ENCODE data around the gene ZNF184. TPM values are rescaled to one million over a fixed set of nuclear protein-coding genes. Genes with fewer than 3 reads are reported as not detected.

ZNF184 gene
- total and polyA plus RNA-seq, 9 of the 15 experiments (the other 6 are each of a cell fraction or from before 2014, with no cell fraction given), result 7.6 to 22.2 (median 12.8) TPM

GRCh38 chr6:27502508-27503435 is 29.9 kb upstream of the ZNF184 start (continued):
- TF ChIP-seq NFIX (CRISPR knock-in tag; IDR thresholded peaks at IDR 0.05; ENCODE audit: low read depth) (no peak), ZNF316 (IDR thresholded peaks at IDR 0.05) (peak; percentile 50; the same call in 1 of the 2 replicates), SAFB2 (IDR thresholded peaks at IDR 0.05; ENCODE audit: borderline replicate concordance, low read depth, low read length, severe bottlenecking) (no peak), CHD4 (IDR thresholded peaks at IDR 0.05; ENCODE audit: insufficient read depth, insufficient replicate concordance, low read depth, low read length, poor library complexity, severe bottlenecking) (peak; percentile 63), PRDM10 (IDR thresholded peaks at IDR 0.05; ENCODE audit: partially characterized antibody) (peak; percentile 46), FOXJ3 (CRISPR knock-in tag; IDR thresholded peaks at IDR 0.05) (no peak), PCBP2 (IDR thresholded peaks at IDR 0.05; ENCODE audit: low read depth, low read length, poor library complexity, severe bottlenecking) (no peak), GABPA (tag; conservative IDR thresholded peaks at IDR 0.05; ENCODE audit: low read depth) (peak; percentile 63), TEAD1 (CRISPR knock-in tag; IDR thresholded peaks at IDR 0.05) (no peak), THRA (IDR thresholded peaks at IDR 0.05) (no peak), SMAD4 (CRISPR knock-in tag; conservative IDR thresholded peaks at IDR 0.05) (0 out of 2 replicates have a peak, but pooled peaks have one; percentile 45), CEBPZ (IDR thresholded peaks at IDR 0.05; ENCODE audit: borderline replicate concordance, low read depth, low read length) (no peak), BACH1 (tag; IDR thresholded peaks at IDR 0.05) (0 out of 2 replicates have a peak, but pooled peaks have one; percentile 28), ZNF24 (IDR thresholded peaks at IDR 0.05) (peak; percentile 12; the same call in 1 of the 2 replicates), NCOA2 (IDR thresholded peaks at IDR 0.05; ENCODE audit: partially characterized antibody in 2 of 2) (peak in 1 of 2 experiments; percentile 77), ZNF699 (CRISPR knock-in tag; IDR thresholded peaks at IDR 0.05; ENCODE audit: insufficient replicate concordance) (no peak), ZKSCAN1 (IDR thresholded peaks at IDR 0.05; ENCODE audit: low read depth, low read length) (no peak; the same call in 1 of the 2 replicates), GATAD2B (IDR thresholded peaks at IDR 0.05; ENCODE audit: borderline replicate concordance) (no peak; the same call in 1 of the 2 replicates)

All from K562 (cell line).